ENCODE results near the gene RUBCNL. TPM values are rescaled to one million over a fixed set of nuclear protein-coding genes. Genes with fewer than 3 reads are reported as not detected.

Gene RUBCNL
- 0.07 to 0.11 TPM in 2 of 5 replicates, not detected in the others for total RNA-seq (2022; extraction: Qiagen RNA extraction; ENCODE audit: low read depth)

GRCh38 chr13:46387064-46387851, at the start of gene RUBCNL:
Gene RUBCNL (minus strand): TSS chr13:46387252. CDS start chr13:46372475, 14,777 bp downstream.

Other genes starting within 250 kb of the RUBCNL start
- 0.09 to 0.30 TPM (median 0.21 TPM) in 5 replicates for gene LCP1, start 205.1 kb downstream of the RUBCNL start, total RNA-seq (2022; extraction: Qiagen RNA extraction; ENCODE audit: low read depth)
- 0.03 to 0.11 TPM in 2 of 5 replicates, not detected in the others for gene LRRC63, start 175.3 kb downstream of the RUBCNL start, total RNA-seq (2022; extraction: Qiagen RNA extraction; ENCODE audit: low read depth)
- 7.1 to 9.2 TPM (median 8.4 TPM) in 5 replicates for gene LRCH1, start 165.9 kb upstream of the RUBCNL start, total RNA-seq (2022; extraction: Qiagen RNA extraction; ENCODE audit: low read depth)